Left lung (tissue), 10 donors: ENCODE data around the gene CACNA2D3. TPM values are rescaled to one million over a fixed set of nuclear protein-coding genes. Genes with fewer than 3 reads are reported as not detected.
A peak's percentile ranks its signal among the peaks of the same experiment; 100 is the strongest.

ENCODE experiments used
- ATAC-seq: fragments of 200-7000 bp; cut with Tn5 transposase; one replicate; pipeline ENCODE4 v1.9.1; 2020; ENCODE audit warnings: moderate library complexity
- DNase-seq, 4 donors: peaks; one replicate each; pipeline ENCODE4 v3.0.0-alpha.2; 2013 to 2020
- H3K27ac ChIP-seq, 2 donors: fragments of 200-600 bp; sonication (generic) in 1 of 2; one replicate each; pipeline versions ENCODE4 v1.5.0 to v1.8.0; 2020 to 2021
- H3K27me3 ChIP-seq, 2 donors: fragments of 200-600 bp; sonication (generic) in 1 of 2; one replicate each; pipeline versions ENCODE4 v1.5.0 to v1.8.0; 2020 to 2021
- H3K36me3 ChIP-seq, 2 donors: fragments of 200-600 bp; sonication (generic) in 1 of 2; one replicate each; pipeline versions ENCODE4 v1.5.0 to v1.8.0; 2020 to 2021
- H3K4me1 ChIP-seq, 2 donors: fragments of 200-600 bp; one replicate each; pipeline ENCODE4 v1.8.0; 2021
- H3K4me3 ChIP-seq, 2 donors: fragments of 200-600 bp; sonication (generic) in 1 of 2; one replicate each; pipeline versions ENCODE4 v1.5.0 to v1.8.0; 2020 to 2021; ENCODE audit warnings: mild to moderate bottlenecking in 1 of 2
- H3K9me3 ChIP-seq, 2 donors: fragments of 200-600 bp; sonication (generic) in 1 of 2; one replicate each; pipeline versions ENCODE4 v1.5.0 to v1.8.0; 2020 to 2021
- CTCF ChIP-seq, 2 donors: fragments of 200-600 bp; sonication (generic) in 1 of 2; IDR thresholded peaks; one replicate each; pipeline versions ENCODE4 v1.5.0 to v1.8.0; 2021; ENCODE audit warnings: antibody characterized with exemption in 2 of 2
- intact Hi-C, 2 donors: fragments of 100-400 bp; cut with DNase I; formaldehyde crosslinking; loops; one replicate each; pipeline versions ENCODE4 v1.11.2 to v1.14.2; 2022
- polyA plus RNA-seq, 6 donors: library from polyadenylated mRNA; unstranded; fragments of 120-200 nt; gene quantifications; one replicate each; pipeline ENCODE4 v1.2.1, GENCODE V29; 2013; ENCODE audit not compliant: insufficient read length in 6 of 6
- total RNA-seq, 2 donors: library from RNA; stranded (reverse); fragmentation: NEBNext Ultra II Directional; extraction: Animal tissue kit (Norgen Biotek cat#: 25700); gene quantifications; one replicate each; pipeline ENCODE4 v1.2.1, GENCODE V29; 2021
- donor health status: DM: no; HTN: yes; CAD: no.
- donor health status: DM: no; HTN: no; CAD: no.

The CACNA2D3 gene
- total and polyA plus RNA-seq, 8 donors: 1.1 to 2.7 (median 1.5) TPM

- Histone ChIP-seq H3K36me3 (no peaks in the 10 kb centered on the region), H3K9me3 (no peaks in the 10 kb centered on the region), H3K4me1 (no peaks in the 10 kb centered on the region), H3K4me3 (no peak overlapping the region), H3K27me3 (no peaks in the 10 kb centered on the region), H3K27ac (no peak overlapping the region)
- ATAC-seq (no peak), DNase-seq (no peak)
- TF ChIP-seq CTCF (IDR thresholded peaks at IDR 0.05): no peak
- intact Hi-C loops: no loop called here
Observed at GRCh38 chr3:54432975-54433374, 310.6 kb downstream of the CACNA2D3 start.

- H3K27ac ChIP-seq: no peak overlapping the region
- H3K27me3 ChIP-seq: no peaks in the 10 kb centered on the region
- DNase-seq: peak in 1 of 4 donors; percentile 13
- H3K4me1 ChIP-seq: no peaks in the 10 kb centered on the region
- intact Hi-C loops: no loop called here
- no peaks in the 10 kb centered on the region for H3K36me3 ChIP-seq
- H3K9me3 ChIP-seq: no peaks in the 10 kb centered on the region
- H3K4me3 ChIP-seq: no peak overlapping the region
- TF ChIP-seq CTCF (IDR thresholded peaks at IDR 0.05): no peak
- ATAC-seq: no peak
Observed at GRCh38 chr3:54433846-54434245, 311.5 kb downstream of the CACNA2D3 start.

GRCh38 chr3:54434756-54435155, 312.4 kb downstream of the CACNA2D3 start:
- H3K27me3 ChIP-seq: no peaks in the 10 kb centered on the region
- TF ChIP-seq CTCF (IDR thresholded peaks at IDR 0.05): no peak
- ATAC-seq (no peak), DNase-seq (no peak)
- H3K9me3 ChIP-seq: no peaks in the 10 kb centered on the region
- intact Hi-C loops: no loop called here
- H3K4me3 ChIP-seq: no peak overlapping the region
- H3K27ac ChIP-seq: no peak overlapping the region
- H3K4me1 ChIP-seq: no peaks in the 10 kb centered on the region
- no peaks in the 10 kb centered on the region for H3K36me3 ChIP-seq

- no peaks in the 10 kb centered on the region for H3K36me3 ChIP-seq
- H3K4me1 ChIP-seq: no peaks in the 10 kb centered on the region
- H3K4me3 ChIP-seq: no peak overlapping the region
- no peak for TF ChIP-seq CTCF (IDR thresholded peaks at IDR 0.05)
- H3K27me3 ChIP-seq: no peaks in the 10 kb centered on the region
- H3K27ac ChIP-seq: no peak overlapping the region
- DNase-seq: no peak
- ATAC-seq: no peak
- intact Hi-C loops: no loop called here
- no peaks in the 10 kb centered on the region for H3K9me3 ChIP-seq
Observed at GRCh38 chr3:54437271-54437670, 314.9 kb downstream of the CACNA2D3 start.

GRCh38 chr3:54443561-54444161, 321.3 kb downstream of the CACNA2D3 start:
- DNase-seq: no peak

More at GRCh38 chr3:54443561-54444161, 321.3 kb downstream of the CACNA2D3 start:
- no peak overlapping the region for H3K4me3 ChIP-seq
- no peaks in the 10 kb centered on the region for H3K9me3 ChIP-seq
- TF ChIP-seq CTCF (IDR thresholded peaks at IDR 0.05): no peak
- no peaks in the 10 kb centered on the region for H3K27me3 ChIP-seq
- H3K36me3 ChIP-seq: no peaks in the 10 kb centered on the region
- no peak overlapping the region for H3K27ac ChIP-seq
- intact Hi-C loops: no loop called here
- H3K4me1 ChIP-seq: no peaks in the 10 kb centered on the region
- ATAC-seq: no peak
